Measurements from ENCODE around the gene SLC25A1. TPM values are rescaled to one million over a fixed set of nuclear protein-coding genes. Genes with fewer than 3 reads are reported as not detected.

Gene SLC25A1
- total RNA-seq, result 140 and 196 TPM in 2 replicates
- polyA plus RNA-seq, result 192 and 238 TPM in 2 replicates

- H3K4me1 ChIP-seq (ENCODE audit: low read depth), result peaks cover 8% of the 10 kb centered on the region
These were observed at the start of gene SLC25A1 for GRCh38 chr22:19178657-19179496. Gene SLC25A1, minus strand, starts transcription at chr22:19178736. Its CDS starts 63 bp downstream, at chr22:19178673.

GRCh38 chr22:19228179-19228578 lies 49.6 kb upstream of the SLC25A1 start:
- H3K9me3 ChIP-seq (ENCODE audit: low read depth), result no peaks in the 10 kb centered on the region
- H3K27me3 ChIP-seq, result no peaks in the 10 kb centered on the region
- H3K36me3 ChIP-seq, result no peaks in the 10 kb centered on the region
- DNase-seq (ENCODE audit: low read depth in 1 of 2, low spot score in 1 of 2), result no peak
- no peaks in the 10 kb centered on the region for H3K4me1 ChIP-seq (ENCODE audit: low read depth)
- no peak overlapping the region for H3K4me3 ChIP-seq
- no peak for TF ChIP-seq CTCF (IDR thresholded peaks at IDR 0.05; ENCODE audit: low read depth, low read length)
- H3K27ac ChIP-seq, result no peak overlapping the region

More at GRCh38 chr22:19178657-19179496, at the start of gene SLC25A1:
- no peaks in the 10 kb centered on the region for H3K9me3 ChIP-seq (ENCODE audit: low read depth)
- H3K27me3 ChIP-seq, result no peaks in the 10 kb centered on the region
- DNase-seq (ENCODE audit: low read depth in 1 of 2, low spot score in 1 of 2), result peak; percentile 94
- no peaks in the 10 kb centered on the region for H3K36me3 ChIP-seq
- H3K4me3 ChIP-seq, result peak within 1 kb of the TSS; percentile 67
- peak within 1 kb of the TSS; percentile 61 for H3K27ac ChIP-seq
- TF ChIP-seq CTCF (IDR thresholded peaks at IDR 0.05; ENCODE audit: low read depth, low read length), result no peak

DNA sequence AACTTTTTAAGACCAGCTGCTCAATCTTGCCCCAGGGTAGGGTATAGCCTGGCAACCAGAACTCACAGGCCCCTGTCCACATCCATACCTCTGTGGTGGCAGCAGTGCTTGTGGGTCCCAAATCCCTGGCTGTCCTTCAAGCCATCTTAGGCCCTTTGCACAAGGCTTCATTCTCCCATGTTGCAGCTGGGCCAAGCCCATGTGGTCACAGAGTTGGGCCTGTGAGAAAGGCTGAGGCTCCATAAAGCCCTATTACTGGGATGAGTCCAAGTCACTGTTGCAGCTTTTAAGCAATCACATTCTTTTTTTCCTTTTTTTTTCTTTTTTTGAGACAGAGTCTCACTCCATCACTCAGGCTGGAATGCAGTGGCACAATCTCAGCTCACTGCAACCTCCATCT lies 47.9 kb upstream of the SLC25A1 start:
- H3K4me1 ChIP-seq (ENCODE audit: low read depth), result no peaks in the 10 kb centered on the region
- TF ChIP-seq CTCF (IDR thresholded peaks at IDR 0.05; ENCODE audit: low read depth, low read length), result no peak

DNA sequence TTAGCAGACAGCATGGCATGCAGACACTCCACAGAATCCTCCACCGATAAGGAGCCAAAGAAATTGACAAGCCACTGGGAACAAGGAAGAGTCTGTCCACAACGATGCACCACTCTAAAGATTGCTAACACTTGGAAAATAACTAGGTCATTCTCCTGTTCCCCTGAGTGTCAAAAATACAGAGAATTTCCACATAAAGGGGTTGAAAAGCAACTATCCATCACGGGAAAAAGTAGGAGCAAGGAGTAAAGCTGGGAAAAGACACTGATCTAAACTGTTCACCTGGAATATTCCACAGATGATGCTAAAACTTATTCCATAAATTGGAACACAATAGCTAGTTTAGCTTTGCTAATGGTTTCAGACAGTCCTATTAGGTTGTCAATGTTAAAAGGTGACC lies 47.0 kb upstream of the SLC25A1 start:
- H3K4me1 ChIP-seq (ENCODE audit: low read depth), result no peaks in the 10 kb centered on the region
- DNase-seq (ENCODE audit: low read depth in 1 of 2, low spot score in 1 of 2), result no peak
- no peak overlapping the region for H3K27ac ChIP-seq
- no peaks in the 10 kb centered on the region for H3K27me3 ChIP-seq
- H3K9me3 ChIP-seq (ENCODE audit: low read depth), result no peaks in the 10 kb centered on the region
- no peak for TF ChIP-seq CTCF (IDR thresholded peaks at IDR 0.05; ENCODE audit: low read depth, low read length)
- H3K36me3 ChIP-seq, result no peaks in the 10 kb centered on the region
- H3K4me3 ChIP-seq, result no peak overlapping the region

More for the DNA sequence above, 47.9 kb upstream of the SLC25A1 start:
- no peaks in the 10 kb centered on the region for H3K9me3 ChIP-seq (ENCODE audit: low read depth)
- no peak overlapping the region for H3K4me3 ChIP-seq
- no peaks in the 10 kb centered on the region for H3K36me3 ChIP-seq
- H3K27me3 ChIP-seq, result no peaks in the 10 kb centered on the region
- DNase-seq (ENCODE audit: low read depth in 1 of 2, low spot score in 1 of 2), result peak in 1 of 2 donors; percentile 8
- H3K27ac ChIP-seq, result no peak overlapping the region

GRCh38 chr22:19224985-19225384 lies 46.4 kb upstream of the SLC25A1 start:
- Histone ChIP-seq H3K27ac (no peak overlapping the region), H3K4me3 (no peak overlapping the region), H3K27me3 (no peaks in the 10 kb centered on the region), H3K4me1 (ENCODE audit: low read depth) (no peaks in the 10 kb centered on the region), H3K9me3 (ENCODE audit: low read depth) (no peaks in the 10 kb centered on the region), H3K36me3 (no peaks in the 10 kb centered on the region)
- DNase-seq (ENCODE audit: low read depth in 1 of 2, low spot score in 1 of 2), result no peak
- TF ChIP-seq CTCF (IDR thresholded peaks at IDR 0.05; ENCODE audit: low read depth, low read length), result no peak

All from cardiac muscle cell (in vitro differentiated cells and primary cell).